ENCODE data around the gene NRG3.

DNA sequence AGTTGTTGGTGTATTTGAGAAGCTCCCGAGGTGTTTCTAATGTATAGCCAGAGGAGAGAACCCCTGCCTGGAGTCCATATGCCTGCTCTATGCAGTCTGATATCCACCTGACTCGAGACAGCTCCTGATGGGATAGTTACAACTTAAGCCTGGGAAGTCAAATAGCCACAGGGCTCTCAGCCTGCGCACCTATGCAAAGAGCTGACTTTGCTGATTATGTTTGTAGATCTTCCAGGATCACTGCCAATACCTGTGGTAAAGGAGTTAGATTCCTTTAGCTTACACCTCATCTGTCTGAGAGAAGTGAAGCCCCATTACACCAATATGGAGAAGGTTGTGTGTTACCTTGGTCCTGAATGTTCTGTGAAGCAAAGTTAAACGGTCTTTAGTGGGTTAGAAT is 1063.3 kb downstream of the NRG3 start:
- TF ChIP-seq CTCF (IDR thresholded peaks at IDR 0.05): no peak
- no peak for TF ChIP-seq POLR2A (IDR thresholded peaks at IDR 0.05)

Measured in testis (tissue), 2 donors.